NT2/D1 (cell line): ENCODE measurements around the gene BDH2.

Source experiments
- DNase-seq: peaks from one replicate; pipeline ENCODE4 v3.0.0-alpha.2; 2011; ENCODE audit warnings: low read depth, low spot score
- H3K27me3 ChIP-seq: 2 replicates; pipeline ENCODE4 v1.6.0; 2011; ENCODE audit warnings: mild to moderate bottlenecking; ENCODE audit not compliant: insufficient read length, insufficient read depth
- H3K36me3 ChIP-seq: 2 replicates; pipeline ENCODE4 v1.6.1; 2011; ENCODE audit warnings: mild to moderate bottlenecking, low read length, mixed read lengths; ENCODE audit not compliant: insufficient read depth, insufficient read length
- H3K4me1 ChIP-seq: 2 replicates; pipeline ENCODE4 v1.5.1; 2011; ENCODE audit not compliant: insufficient read depth, insufficient read length
- H3K4me3 ChIP-seq: 2 replicates; pipeline ENCODE4 v1.5.1; 2011; ENCODE audit warnings: low read depth; ENCODE audit not compliant: insufficient read length
- H3K9ac ChIP-seq: 2 replicates; pipeline ENCODE4 v1.6.0; 2011; ENCODE audit warnings: low read depth; ENCODE audit not compliant: insufficient read length
- H3K9me3 ChIP-seq: 2 replicates; pipeline ENCODE4 v1.5.1; 2011; ENCODE audit warnings: mild to moderate bottlenecking, low read length; ENCODE audit not compliant: insufficient read depth
- SUZ12 ChIP-seq: IDR thresholded peaks from 2 replicates; pipeline ENCODE4 v1.6.1; 2011; ENCODE audit not compliant: insufficient read length, insufficient read depth; ENCODE audit errors: extremely low read depth
- YY1 ChIP-seq: IDR thresholded peaks from 2 replicates; pipeline ENCODE4 v1.6.1; 2011; ENCODE audit not compliant: insufficient read length, insufficient read depth
- ZNF274 ChIP-seq: IDR thresholded peaks from 2 replicates; pipeline ENCODE4 v1.6.1; 2011; ENCODE audit warnings: mild to moderate bottlenecking, low read depth, low read length

BDH2 gene

GRCh38 chr4:103046416-103047290 is 53.0 kb downstream of the BDH2 start:
- H3K4me1 ChIP-seq, result no peaks in the 10 kb centered on the region
- TF ChIP-seq ZNF274 (no peak), YY1 (no peak), SUZ12 (no peak)
- H3K9me3 ChIP-seq, result no peaks in the 10 kb centered on the region
- peak; percentile 27 for DNase-seq
- H3K9ac ChIP-seq, result no peak overlapping the region
- no peaks in the 10 kb centered on the region for H3K36me3 ChIP-seq
- H3K27me3 ChIP-seq, result no peaks in the 10 kb centered on the region
- H3K4me3 ChIP-seq, result no peak overlapping the region

- Histone ChIP-seq H3K27me3 (no peaks in the 10 kb centered on the region), H3K4me1 (no peaks in the 10 kb centered on the region), H3K4me3 (no peak overlapping the region), H3K36me3 (no peaks in the 10 kb centered on the region), H3K9me3 (no peaks in the 10 kb centered on the region), H3K9ac (no peak overlapping the region)
- DNase-seq, result no peak
- no peak for TF ChIP-seq SUZ12
- TF ChIP-seq YY1, result no peak
- no peak for TF ChIP-seq ZNF274
Observed at GRCh38 chr4:103044183-103044582, 55.5 kb downstream of the BDH2 start.

- no peaks in the 10 kb centered on the region for H3K4me1 ChIP-seq
- no peak for DNase-seq
- no peaks in the 10 kb centered on the region; the same call in 1 of the 2 replicates for H3K9me3 ChIP-seq
- H3K4me3 ChIP-seq, result no peak overlapping the region
- no peaks in the 10 kb centered on the region for H3K36me3 ChIP-seq
- H3K9ac ChIP-seq, result no peak overlapping the region
- no peaks in the 10 kb centered on the region for H3K27me3 ChIP-seq
- no peak for TF ChIP-seq YY1
- TF ChIP-seq ZNF274, result no peak
- no peak for TF ChIP-seq SUZ12
Observed at GRCh38 chr4:103036169-103036568, 63.5 kb downstream of the BDH2 start.

- Histone ChIP-seq H3K27me3 (no peaks in the 10 kb centered on the region), H3K4me1 (no peaks in the 10 kb centered on the region), H3K36me3 (no peaks in the 10 kb centered on the region), H3K9ac (no peak overlapping the region), H3K9me3 (no peaks in the 10 kb centered on the region; the same call in 1 of the 2 replicates), H3K4me3 (no peak overlapping the region)
- peak; percentile 43 for DNase-seq
- no peak for TF ChIP-seq YY1
- no peak for TF ChIP-seq SUZ12
Observed at GRCh38 chr4:103032574-103032973, 67.1 kb downstream of the BDH2 start.

GRCh38 chr4:103030791-103031190 is 68.8 kb downstream of the BDH2 start:
- no peaks in the 10 kb centered on the region for H3K27me3 ChIP-seq
- no peaks in the 10 kb centered on the region for H3K36me3 ChIP-seq

GRCh38 chr4:103029300-103029699 is 70.3 kb downstream of the BDH2 start:
- Histone ChIP-seq H3K4me3 (no peak overlapping the region), H3K27me3 (no peaks in the 10 kb centered on the region), H3K4me1 (no peaks in the 10 kb centered on the region), H3K9ac (no peak overlapping the region), H3K36me3 (no peaks in the 10 kb centered on the region), H3K9me3 (no peaks in the 10 kb centered on the region)
- DNase-seq, result no peak
- TF ChIP-seq YY1, result no peak
- TF ChIP-seq ZNF274, result no peak
- no peak for TF ChIP-seq SUZ12

More at GRCh38 chr4:103030791-103031190, 68.8 kb downstream of the BDH2 start:
- no peak for TF ChIP-seq ZNF274
- no peak for TF ChIP-seq SUZ12
- Histone ChIP-seq H3K4me1 (no peaks in the 10 kb centered on the region), H3K9me3 (no peaks in the 10 kb centered on the region; the same call in 1 of the 2 replicates), H3K9ac (no peak overlapping the region), H3K4me3 (no peak overlapping the region)
- no peak for DNase-seq
